ENCODE data around the gene SCAI.
"Not testable (repeated sequence)": the region's sequence is repeated elsewhere in the genome, so short reads cannot be mapped to it uniquely, and the experiment has no call there.

DNA sequence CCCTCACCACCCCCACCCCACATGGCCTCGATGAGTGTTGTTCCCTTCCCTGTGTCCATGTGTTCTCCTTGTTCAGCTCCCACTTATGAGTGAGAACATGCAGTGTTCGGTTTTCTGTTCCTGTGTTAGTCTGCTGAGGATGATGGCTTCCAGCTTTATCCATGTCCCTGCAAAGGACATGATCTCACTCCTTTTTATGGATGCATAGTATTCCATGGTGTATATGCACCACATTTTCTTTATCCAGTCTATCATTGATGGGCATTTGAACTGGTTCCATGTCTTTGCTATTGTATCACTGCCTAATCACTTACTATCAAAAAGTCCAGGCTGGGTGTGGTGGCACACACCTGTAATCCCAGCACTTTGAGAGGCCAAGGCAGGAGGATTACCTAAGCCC is 24.6 kb downstream of the SCAI start:
- TF ChIP-seq CTCF (IDR thresholded peaks at IDR 0.05; ENCODE audit: low read depth, low read length, poor library complexity, severe bottlenecking); EZH2phosphoT487 (IDR thresholded peaks at IDR 0.05; ENCODE audit: borderline replicate concordance, low read length): not testable (repeated sequence)
